HPDE6-E6E7 (cell line): ENCODE data around the gene SLC35B1.

Source experiments
- DNase-seq: peaks from one replicate; pipeline ENCODE4 v3.0.0; 2011; ENCODE audit warnings: missing footprints; ENCODE audit errors: extremely low spot score

The SLC35B1 gene

GRCh38 chr17:49707608-49708514, at the start of gene SLC35B1:
Gene SLC35B1 (minus strand): TSS chr17:49707964. CDS start chr17:49707833, 131 bp downstream.
- DNase-seq = peak; percentile 100

DNA sequence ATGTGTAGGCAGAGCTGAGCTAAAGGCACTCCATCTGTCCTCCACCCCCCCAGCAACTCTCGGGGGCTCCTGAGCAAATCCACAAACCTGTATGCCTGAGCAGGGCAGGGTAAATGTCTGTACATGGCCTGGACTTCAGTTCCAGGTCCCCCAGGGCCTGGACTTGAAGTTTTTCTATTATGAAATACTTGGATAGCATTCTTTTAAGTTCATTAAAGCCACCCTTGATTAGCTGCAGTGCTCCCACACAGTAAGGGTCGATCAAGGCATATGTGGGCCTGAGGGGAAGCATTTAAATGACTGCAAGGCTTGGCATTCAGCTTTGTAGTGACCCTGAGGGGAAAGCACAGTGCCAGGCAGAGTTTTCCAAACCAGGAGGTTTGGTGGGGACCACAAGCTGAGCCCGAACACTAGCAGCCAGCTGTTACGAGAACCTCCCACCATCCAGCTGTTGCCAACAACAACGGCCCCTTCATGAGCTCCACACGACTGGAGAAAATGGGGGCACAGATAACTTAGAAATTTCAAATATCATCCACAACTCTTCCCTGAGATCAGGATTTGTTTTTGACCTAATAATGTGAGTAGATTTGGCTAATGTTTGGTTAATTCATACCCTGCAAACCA, 49.5 kb upstream of the SLC35B1 start:
- no peak for DNase-seq

GRCh38 chr17:49756323-49757150, 48.8 kb upstream of the SLC35B1 start:
- no peak for DNase-seq

DNA sequence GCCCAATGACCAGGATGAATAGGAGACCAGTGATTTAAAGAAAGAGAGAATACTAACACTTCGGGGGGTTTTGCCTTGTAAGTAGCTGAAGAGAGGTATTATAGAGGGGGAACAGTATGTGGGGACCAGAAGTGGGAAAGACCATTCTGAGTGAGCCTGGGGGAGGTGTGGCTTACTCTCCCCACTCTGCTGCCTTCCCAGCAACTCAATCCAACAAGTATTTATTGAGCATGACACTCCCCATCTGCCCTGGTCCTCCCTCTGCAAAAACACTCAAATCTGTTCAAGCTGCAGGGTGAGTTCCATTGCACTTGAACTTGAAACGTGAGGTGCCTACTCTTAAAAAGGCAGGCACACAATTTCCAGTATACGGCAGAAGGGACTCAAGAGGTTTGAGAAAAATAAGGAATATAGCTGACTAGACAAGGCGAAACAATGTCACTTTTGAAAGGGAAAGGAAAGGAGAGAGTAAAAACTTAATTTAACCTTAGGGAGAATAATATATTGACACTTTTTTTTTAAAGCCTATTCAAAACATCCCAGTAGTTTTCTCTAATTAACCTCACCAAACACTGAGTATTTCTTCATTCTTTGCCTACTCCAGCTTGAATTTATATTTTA, 48.0 kb upstream of the SLC35B1 start:
- DNase-seq = no peak

DNA sequence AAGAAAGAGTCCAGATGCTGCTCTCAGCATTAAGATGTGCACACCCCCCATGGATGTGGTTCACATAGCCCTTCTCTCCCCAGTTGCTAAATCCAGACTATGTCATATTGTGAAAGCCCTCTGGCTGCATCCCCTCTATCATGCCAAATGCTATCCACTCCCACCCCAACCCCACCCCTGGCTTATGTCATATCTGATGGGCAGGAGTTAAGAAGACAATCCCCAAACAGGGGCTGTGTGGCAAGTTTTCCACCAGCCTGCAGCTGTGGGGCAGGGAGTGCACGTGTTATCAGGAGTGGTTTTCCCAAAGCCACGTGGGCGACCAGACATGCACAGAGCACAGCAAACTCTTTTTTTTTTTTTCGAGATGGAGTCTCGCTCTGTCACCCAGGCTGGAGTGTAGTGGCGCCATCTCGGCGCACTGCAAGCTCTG, 46.2 kb upstream of the SLC35B1 start:
- no peak for DNase-seq

DNA sequence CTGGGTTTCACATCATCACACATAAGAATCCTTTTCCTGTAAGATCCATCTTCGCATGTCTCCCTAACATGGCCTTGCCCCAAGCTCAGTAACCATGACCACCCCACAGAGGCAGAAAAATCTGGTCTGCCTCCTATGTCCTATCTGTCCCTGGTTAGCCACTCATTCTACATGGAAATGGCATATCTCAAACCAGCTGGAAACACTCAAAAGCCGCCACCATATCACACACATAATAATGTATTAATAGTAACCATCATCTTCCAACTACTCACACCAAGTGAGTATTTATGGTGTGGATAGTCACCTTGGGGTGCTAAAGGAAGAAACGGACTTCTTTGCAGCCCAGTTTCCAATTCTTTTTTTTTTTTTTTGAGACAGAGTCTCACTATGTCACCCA, 44.7 kb upstream of the SLC35B1 start:
- no peak for DNase-seq

DNA sequence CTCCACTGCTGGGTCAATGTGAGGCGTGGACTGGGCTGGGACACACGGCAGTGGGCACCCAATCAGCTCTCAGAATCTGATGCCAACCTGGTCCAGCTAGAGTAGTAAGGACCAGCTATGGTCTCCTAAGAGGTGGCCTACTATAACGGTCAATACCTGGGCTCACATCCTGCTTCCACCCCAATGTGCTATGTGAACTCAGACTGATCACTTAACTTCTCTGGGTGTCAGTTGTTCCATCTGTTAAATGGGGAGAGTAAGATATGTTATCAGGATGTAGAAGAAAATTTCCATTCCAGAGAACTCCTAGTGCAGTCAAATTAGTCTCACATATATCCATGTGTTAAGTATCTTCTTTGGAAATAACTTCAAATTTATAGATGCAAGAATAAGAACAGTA, 42.0 kb upstream of the SLC35B1 start:
- DNase-seq = no peak

DNA sequence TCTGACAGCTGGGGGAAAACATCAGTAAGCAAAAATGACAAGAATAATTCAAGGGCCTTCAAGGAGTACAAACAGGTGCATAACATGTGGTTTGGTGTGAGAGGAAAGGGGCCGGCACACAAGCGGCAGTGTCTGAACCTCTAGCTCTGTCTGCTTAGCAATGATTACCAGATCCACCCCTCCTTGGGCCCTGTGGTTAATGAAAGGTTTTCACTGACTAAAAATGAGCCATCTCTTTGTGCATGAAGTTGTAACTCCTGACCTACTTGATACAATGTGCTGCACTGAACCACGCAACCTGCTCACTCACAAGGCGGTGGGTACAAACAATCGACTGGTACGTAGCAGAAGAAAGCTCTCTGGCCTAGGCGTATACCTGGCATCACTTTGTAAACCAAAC, 41.0 kb upstream of the SLC35B1 start:
- DNase-seq = no peak

DNA sequence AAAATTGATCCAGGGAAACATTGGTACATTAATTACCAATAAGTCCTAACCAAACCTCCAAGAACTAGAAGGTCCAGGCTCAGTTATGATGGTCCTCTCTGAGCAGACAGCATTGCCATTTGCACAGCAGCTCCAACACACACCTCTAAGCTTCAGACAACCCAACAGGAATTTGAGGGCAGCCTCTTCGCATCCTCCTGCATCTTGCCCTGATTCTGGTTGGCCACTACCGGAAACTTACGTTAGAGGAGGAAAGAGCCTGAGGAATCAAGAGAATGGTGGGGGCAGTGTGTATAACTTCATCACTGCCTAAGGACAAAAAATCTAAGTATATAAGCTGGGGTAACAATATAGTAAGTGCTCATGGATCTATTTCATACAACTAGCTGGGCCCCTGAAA, 40.5 kb upstream of the SLC35B1 start:
- DNase-seq = no peak

GRCh38 chr17:49747632-49748031, 39.9 kb upstream of the SLC35B1 start:
- DNase-seq = no peak

- no peak for DNase-seq
These were observed 39.2 kb upstream of the SLC35B1 start for GRCh38 chr17:49746791-49747490.

GRCh38 chr17:49745175-49746139, 37.7 kb upstream of the SLC35B1 start:
- no peak for DNase-seq

DNA sequence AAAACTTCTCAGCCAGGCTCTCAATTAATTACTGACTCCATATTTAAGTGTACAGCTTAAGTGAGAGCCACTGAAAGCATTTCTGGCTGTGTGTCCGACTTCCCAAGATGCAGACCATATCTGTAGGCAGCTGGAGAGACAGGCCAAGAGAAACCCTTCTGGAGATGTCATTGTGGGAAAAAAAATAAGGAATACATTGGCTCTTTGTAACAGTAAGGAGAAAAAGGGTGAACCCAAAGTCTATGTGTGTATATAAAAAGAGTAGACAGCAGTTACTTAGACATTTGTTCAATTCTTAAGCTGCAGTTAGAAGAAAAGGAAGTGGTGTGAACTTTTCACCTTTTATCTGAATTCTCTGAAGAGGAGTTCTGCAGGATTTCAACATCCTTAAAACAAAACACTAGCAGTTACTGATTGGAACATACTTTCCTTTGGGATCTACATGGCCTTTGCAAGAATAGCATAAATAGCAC, 34.4 kb upstream of the SLC35B1 start:
- no peak for DNase-seq

GRCh38 chr17:49741692-49742076, 33.9 kb upstream of the SLC35B1 start:
- DNase-seq = no peak

DNA sequence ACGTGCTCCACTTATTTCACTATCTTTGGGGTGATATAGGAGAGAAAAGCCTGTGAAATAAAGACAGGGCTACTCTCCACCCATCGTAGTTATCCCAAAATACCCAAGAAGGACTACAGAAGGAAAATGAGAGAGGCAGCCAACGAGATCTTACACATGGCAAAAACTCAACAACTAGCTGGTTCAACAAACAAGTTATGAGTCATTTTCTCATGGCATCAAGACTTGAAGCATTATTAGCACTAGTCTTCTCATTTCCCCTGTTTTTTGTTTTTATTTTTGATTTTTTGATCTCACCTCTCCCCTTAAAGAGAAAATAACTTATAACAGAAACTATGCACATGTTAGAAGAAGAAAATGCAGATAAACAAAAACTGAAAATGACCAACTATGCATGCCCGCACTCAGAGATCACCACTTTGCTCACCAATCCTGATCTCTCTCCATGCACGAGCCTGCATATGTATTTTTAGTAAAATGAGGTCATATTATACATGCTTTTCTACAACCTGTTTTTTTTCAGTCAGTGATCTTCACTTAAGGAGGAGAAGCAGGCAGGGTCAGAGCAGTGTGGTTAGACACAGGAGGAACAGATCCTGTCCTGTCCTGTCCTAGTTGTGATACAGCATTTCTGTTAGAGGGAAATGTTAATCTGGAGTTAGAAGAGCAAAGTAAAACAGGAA, 33.4 kb upstream of the SLC35B1 start:
- no peak for DNase-seq

DNA sequence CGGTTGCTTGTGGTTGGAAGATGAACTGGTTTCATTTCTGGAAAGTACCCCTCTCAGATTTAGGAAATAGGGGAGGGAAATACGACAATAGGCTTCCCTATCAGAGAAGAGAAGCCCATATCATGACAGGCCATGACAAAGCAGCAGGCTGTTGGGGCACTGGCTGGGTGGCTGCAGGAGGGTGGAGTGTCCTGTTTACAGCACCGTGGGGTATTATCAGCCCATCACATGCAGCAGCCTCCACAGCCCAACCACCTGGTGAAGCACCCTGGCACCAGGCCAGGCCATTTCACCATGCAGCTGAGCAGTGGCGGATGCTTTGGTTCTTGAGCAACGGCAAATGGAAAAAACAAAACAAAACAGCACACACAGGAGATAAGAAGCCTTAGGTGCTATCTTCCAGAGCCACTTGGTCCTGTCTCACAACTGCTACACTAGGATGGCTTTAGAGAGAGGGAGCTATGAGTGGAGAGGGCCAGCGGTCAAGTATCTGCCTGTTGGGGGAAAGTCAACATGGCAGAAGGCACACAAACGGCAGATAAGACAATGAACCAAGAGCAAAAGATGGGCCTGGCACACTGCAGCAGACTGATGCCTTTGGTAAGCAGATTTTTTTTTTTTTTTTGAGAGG, 32.0 kb upstream of the SLC35B1 start:
- no peak for DNase-seq

- no peak for DNase-seq
These were observed 30.8 kb upstream of the SLC35B1 start for GRCh38 chr17:49738456-49739163.
